Retinal pigment epithelial cell (primary cell): ENCODE results near the gene EBP.

ENCODE experiments used
- DNase-seq: peaks from one replicate; pipeline ENCODE4 v3.0.0-alpha.2; 2010; ENCODE audit warnings: low read depth
- H3K4me3 ChIP-seq: 2 replicates; pipeline ENCODE4 v1.5.1; 2011; ENCODE audit warnings: mild to moderate bottlenecking, low read length, control low read depth, moderate library complexity
- CTCF ChIP-seq: conservative IDR thresholded peaks from 2 replicates; pipeline ENCODE4 v1.5.1; 2011; ENCODE audit warnings: low read depth, low read length, control low read depth, inconsistent platforms

Gene EBP

GRCh38 chrX:48574270-48575266 is 53.0 kb downstream of the EBP start, which contains the start of gene RBM3:
Gene RBM3 (plus strand): TSS chrX:48574484. CDS start chrX:48575181, 697 bp downstream.
- TF ChIP-seq CTCF, result peak; percentile 40
- no peak for DNase-seq
- peak within 1 kb of the TSS; percentile 71 for H3K4me3 ChIP-seq

GRCh38 chrX:48575642-48576041 is 54.0 kb downstream of the EBP start:
- no peak for DNase-seq
- H3K4me3 ChIP-seq, result peak overlapping the region; percentile 71
- no peak for TF ChIP-seq CTCF

GRCh38 chrX:48576108-48576507 is 54.5 kb downstream of the EBP start:
- no peak for TF ChIP-seq CTCF
- peak overlapping the region; percentile 71 for H3K4me3 ChIP-seq
- no peak for DNase-seq
